HEK293 (cell line): Measurements from ENCODE around the gene NUP54.

Experiments used
- CTCF ChIA-PET: fragments of 350-600 bp; formaldehyde crosslinking; extraction: SDS; loops from one replicate; lab custom pipeline; 2021; ENCODE audit warnings: antibody characterized with exemption; lab: Yijun Ruan, JAX
- POLR2A ChIA-PET: fragments of 300-600 bp; formaldehyde crosslinking; extraction: SDS; loops from one replicate; lab custom pipeline; 2020; ENCODE audit warnings: antibody characterized with exemption, inconsistent platforms; lab: Yijun Ruan, JAX
- H3K27ac ChIP-seq: fragments of 200-500 bp; sonication (Bioruptor generic); 2 replicates; pipeline ENCODE4 v1.5.1; 2014; ENCODE audit warnings: low read depth, low read length, control low read depth, inconsistent platforms; ENCODE audit errors: extremely low read depth
- H3K36me3 ChIP-seq, 2 experiments: fragments of 200-500 bp in 1 of 2; sonication (Bioruptor generic) in 1 of 2; 1 replicate in 1 of 2; 2 replicates in 1 of 2; pipeline ENCODE4 v1.5.1; 2014 to 2017; ENCODE audit warnings: inconsistent platforms in 2 of 2, low read length in 2 of 2; ENCODE audit not compliant: control insufficient read depth in 2 of 2, insufficient read depth in 1 of 2
- H3K4me1 ChIP-seq: fragments of 200-500 bp; sonication (Bioruptor generic); 2 replicates; pipeline ENCODE4 v1.5.1; 2014; ENCODE audit warnings: mild to moderate bottlenecking, low read length, inconsistent platforms; ENCODE audit not compliant: control insufficient read depth, insufficient read depth
- H3K4me3 ChIP-seq: 2 replicates; pipeline ENCODE4 v1.5.1; 2011; ENCODE audit warnings: low read depth, mild to moderate bottlenecking, control low read depth, low read length, moderate library complexity
- H3K9me3 ChIP-seq: fragments of 200-500 bp; sonication (Bioruptor generic); 2 replicates; pipeline ENCODE4 v1.5.1; 2014; ENCODE audit warnings: low read depth, low read length, inconsistent platforms; ENCODE audit not compliant: control insufficient read depth, insufficient read depth
- INSM2 ChIP-seq: fragments of 450-650 bp; formaldehyde crosslinking; IDR thresholded peaks from 2 replicates; pipeline ENCODE4 v1.5.1; 2016; ENCODE audit warnings: missing biosample characterization, missing genetic modification characterization
- KLF8 ChIP-seq: fragments of 450-650 bp; formaldehyde crosslinking; IDR thresholded peaks from 2 replicates; pipeline ENCODE4 v1.5.1; 2016; ENCODE audit warnings: missing biosample characterization, missing genetic modification characterization
- PRDM6 ChIP-seq: fragments of 450-650 bp; formaldehyde crosslinking; IDR thresholded peaks from 2 replicates; pipeline ENCODE4 v1.5.1; 2017; ENCODE audit warnings: missing biosample characterization, missing genetic modification characterization
- REPIN1 ChIP-seq: fragments of 450-650 bp; formaldehyde crosslinking; IDR thresholded peaks from 2 replicates; pipeline ENCODE4 v1.5.1; 2017; ENCODE audit warnings: missing biosample characterization, missing genetic modification characterization, low read depth
- ZBTB7A ChIP-seq: fragments of 450-650 bp; formaldehyde crosslinking; IDR thresholded peaks from 2 replicates; pipeline ENCODE4 v1.5.1; 2016; ENCODE audit warnings: low read depth, missing biosample characterization, missing genetic modification characterization
- ZBTB8A ChIP-seq: fragments of 450-650 bp; formaldehyde crosslinking; IDR thresholded peaks from 2 replicates; pipeline ENCODE4 v1.5.1; 2016; ENCODE audit warnings: missing biosample characterization, missing genetic modification characterization
- ZFHX2 ChIP-seq: fragments of 450-650 bp; formaldehyde crosslinking; conservative IDR thresholded peaks from 2 replicates; pipeline ENCODE4 v1.5.1; 2016; ENCODE audit warnings: missing biosample characterization, missing genetic modification characterization
- ZNF2 ChIP-seq: fragments of 450-650 bp; formaldehyde crosslinking; IDR thresholded peaks from 2 replicates; pipeline ENCODE4 v1.5.1; 2016; ENCODE audit warnings: missing biosample characterization, missing genetic modification characterization
- ZNF280C ChIP-seq: fragments of 450-650 bp; formaldehyde crosslinking; IDR thresholded peaks from 2 replicates; pipeline ENCODE4 v1.5.1; 2016; ENCODE audit warnings: missing biosample characterization, missing genetic modification characterization
- ZNF366 ChIP-seq: fragments of 450-650 bp; formaldehyde crosslinking; conservative IDR thresholded peaks from 2 replicates; pipeline ENCODE4 v1.5.1; 2016; ENCODE audit warnings: missing biosample characterization, missing genetic modification characterization
- ZNF391 ChIP-seq: fragments of 450-650 bp; formaldehyde crosslinking; IDR thresholded peaks from 2 replicates; pipeline ENCODE4 v1.5.1; 2016; ENCODE audit warnings: low read depth, missing biosample characterization, missing genetic modification characterization, borderline replicate concordance
- ZNF518A ChIP-seq: fragments of 450-650 bp; formaldehyde crosslinking; conservative IDR thresholded peaks from 2 replicates; pipeline ENCODE4 v1.5.1; 2016; ENCODE audit warnings: low read depth, missing biosample characterization, missing genetic modification characterization
- ZNF549 ChIP-seq: fragments of 450-650 bp; IDR thresholded peaks from 2 replicates; pipeline ENCODE4 v1.5.1; 2018; ENCODE audit warnings: missing biosample characterization, missing genetic modification characterization, mild to moderate bottlenecking, inconsistent platforms, moderate library complexity
- ZNF560 ChIP-seq: fragments of 450-650 bp; formaldehyde crosslinking; IDR thresholded peaks from 2 replicates; pipeline ENCODE4 v1.5.1; 2017; ENCODE audit warnings: missing biosample characterization, missing genetic modification characterization, borderline replicate concordance
- ZNF692 ChIP-seq: fragments of 450-650 bp; formaldehyde crosslinking; IDR thresholded peaks from 2 replicates; pipeline ENCODE4 v1.5.1; 2016; ENCODE audit warnings: missing biosample characterization, missing genetic modification characterization
- ZNF843 ChIP-seq: fragments of 450-650 bp; formaldehyde crosslinking; IDR thresholded peaks from 2 replicates; pipeline ENCODE4 v1.5.1; 2016; ENCODE audit warnings: missing biosample characterization, missing genetic modification characterization
- ZSCAN5A ChIP-seq: fragments of 450-650 bp; formaldehyde crosslinking; IDR thresholded peaks from 2 replicates; pipeline ENCODE4 v1.5.1; 2016; ENCODE audit warnings: missing biosample characterization, missing genetic modification characterization
- ZXDB ChIP-seq: fragments of 450-650 bp; formaldehyde crosslinking; IDR thresholded peaks from 2 replicates; pipeline ENCODE4 v1.5.1; 2016; ENCODE audit warnings: missing biosample characterization, missing genetic modification characterization

Gene NUP54

GRCh38 chr4:76148142-76148865 is at the start of gene NUP54:
NUP54 (minus strand) TSS chr4:76148397; CDS start chr4:76148374, 23 bp downstream.
- Histone ChIP-seq H3K4me3 (peak within 1 kb of the TSS; percentile 92), H3K4me1 (no peaks in the 10 kb centered on the region; the same call in 1 of the 2 replicates), H3K36me3 (peaks cover 0 to 8% of the 10 kb centered on the region in 2 experiments; a peak in 1 of 3 replicates), H3K9me3 (no peaks in the 10 kb centered on the region), H3K27ac (peak within 1 kb of the TSS; percentile 61)
- ChIA-PET POLR2A (interaction anchor here (0.6 to 1.0 kb wide), 4 partner anchors 23 to 111 kb away, joined by 3 to 4 read pairs (median 3); no protein-coding TSS in a partner anchor), CTCF (interaction anchor here (0.9 kb wide), 1 partner anchor 11 kb away, joined by 3 read pairs; no protein-coding TSS in a partner anchor)
- TF ChIP-seq KLF8 (tag by site-specific recombination) (peak; percentile 84), ZNF366 (tag by site-specific recombination) (no peak), ZNF280C (tag by site-specific recombination) (no peak), ZNF391 (tag by site-specific recombination) (peak; percentile 70; the same call in 1 of the 2 replicates), ZXDB (peak; percentile 91), PRDM6 (tag by site-specific recombination) (no peak), ZBTB7A (tag by site-specific recombination) (no peak; the same call in 1 of the 2 replicates), ZSCAN5A (tag by site-specific recombination) (0 out of 2 replicates have a peak, but pooled peaks have one; percentile 59), ZBTB8A (tag by site-specific recombination) (peak; percentile 85), ZNF518A (tag by site-specific recombination) (peak; percentile 55), INSM2 (tag by site-specific recombination) (0 out of 2 replicates have a peak, but pooled peaks have one; percentile 39), ZFHX2 (peak; percentile 87), ZNF2 (peak; percentile 79; the same call in 1 of the 2 replicates), ZNF692 (peak; percentile 47; the same call in 1 of the 2 replicates), ZNF560 (no peak), ZNF843 (tag by site-specific recombination) (no peak), ZNF549 (tag by site-specific recombination) (no peak), REPIN1 (tag by site-specific recombination) (no peak)
